NCI-H2107 treated with DMSO at 0.1 percent for 48 hours (cell line): Measurements from ENCODE around the gene FARSB.
"Not testable (repeated sequence)": the region's sequence is repeated elsewhere in the genome, so short reads cannot be mapped to it uniquely, and the experiment has no call there.

Source experiments
- DNase-seq: peaks from one replicate; lab custom pipeline; 2025; ENCODE audit not compliant: unreplicated experiment; lab: John Stamatoyannopoulos, UW

The FARSB gene

DNA sequence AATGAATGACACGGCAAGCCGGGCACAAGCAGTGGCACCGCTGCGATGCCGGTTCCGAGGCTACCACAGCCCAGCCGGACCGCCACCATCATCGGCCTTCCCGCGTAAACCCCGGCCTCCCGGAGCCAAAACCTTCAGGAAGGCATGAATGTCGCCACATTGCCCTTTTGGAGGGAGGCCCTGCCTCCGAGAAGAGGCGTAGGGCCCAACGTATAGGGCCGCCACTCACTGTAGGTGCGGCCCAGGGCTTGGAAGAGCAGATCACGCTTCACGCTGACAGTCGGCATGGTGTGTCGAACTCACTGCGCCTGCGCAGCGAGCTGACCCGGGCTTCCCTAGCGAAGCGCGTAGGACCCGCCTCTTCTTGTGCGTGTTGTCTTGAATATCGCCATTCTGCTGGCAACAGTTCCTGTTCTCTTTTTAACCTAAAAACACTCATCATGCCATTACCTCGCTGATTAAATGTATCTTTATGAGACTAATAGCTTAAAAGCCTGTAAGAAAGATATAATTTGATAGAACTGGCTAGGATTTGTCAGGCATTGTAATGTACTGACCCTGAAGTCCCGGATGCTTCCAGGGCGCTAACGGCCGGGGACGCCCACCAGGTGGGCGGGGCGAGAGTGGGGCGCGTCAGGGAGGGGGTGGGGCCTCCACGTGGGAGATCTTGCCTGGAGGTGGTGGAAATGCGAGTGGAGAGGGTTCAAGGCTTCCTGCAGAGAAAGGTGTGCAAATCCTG lies at the start of gene FARSB:
Gene FARSB, minus strand, starts transcription at position 306 of the 739 bp plus-strand sequence. Its CDS starts 19 bp downstream, at position 287.
- DNase-seq = peak; percentile 96

- no peak for DNase-seq
These were observed 48.0 kb upstream of the FARSB start for GRCh38 chr2:222703886-222704285.

- DNase-seq = no peak
These were observed 47.2 kb upstream of the FARSB start for GRCh38 chr2:222703091-222703490.

GRCh38 chr2:222701721-222702131 lies 45.8 kb upstream of the FARSB start:
- DNase-seq = peak; percentile 27

GRCh38 chr2:222701233-222701632 lies 45.3 kb upstream of the FARSB start:
- no peak for DNase-seq

DNA sequence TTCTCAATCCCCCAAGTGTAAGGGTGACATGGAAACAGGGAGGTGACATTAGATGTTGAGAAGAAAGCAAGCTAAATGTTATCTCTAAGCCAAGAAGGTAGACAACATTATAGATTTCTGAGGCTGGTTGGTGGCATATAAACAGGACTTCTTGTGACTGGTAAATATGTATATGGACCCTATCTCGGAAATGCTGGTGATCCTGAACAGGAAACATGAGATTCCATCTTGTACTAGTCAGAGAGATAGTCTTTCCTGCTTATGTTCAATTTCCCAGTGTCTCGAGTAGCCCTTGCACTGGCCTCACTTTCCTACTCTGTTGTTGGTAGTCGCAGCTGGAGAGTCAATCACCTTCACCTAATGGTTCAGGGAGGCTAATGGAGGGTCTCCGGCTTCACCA lies 42.4 kb upstream of the FARSB start:
- no peak for DNase-seq

- no peak for DNase-seq
These were observed 37.9 kb upstream of the FARSB start for GRCh38 chr2:222693837-222694236.

DNA sequence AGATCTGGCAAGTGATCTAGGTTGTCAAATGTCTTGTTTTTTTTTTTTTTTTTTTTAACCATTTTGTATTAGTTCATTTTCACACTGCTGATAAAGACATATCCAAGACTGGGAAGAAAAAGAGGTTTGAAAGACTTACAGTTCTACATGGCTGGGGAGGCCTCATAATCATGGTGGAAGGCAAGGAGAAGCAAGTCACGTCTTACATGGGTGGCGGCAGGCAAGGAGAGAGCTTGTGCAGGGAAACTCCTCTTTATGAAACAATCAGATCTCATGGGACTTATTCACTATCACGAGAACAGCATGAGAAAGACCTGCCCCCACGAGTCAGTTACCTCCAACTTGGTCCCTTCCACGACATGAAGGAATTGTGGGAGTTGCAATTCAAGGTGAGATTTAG lies 37.5 kb upstream of the FARSB start:
- not testable (repeated sequence) for DNase-seq

DNA sequence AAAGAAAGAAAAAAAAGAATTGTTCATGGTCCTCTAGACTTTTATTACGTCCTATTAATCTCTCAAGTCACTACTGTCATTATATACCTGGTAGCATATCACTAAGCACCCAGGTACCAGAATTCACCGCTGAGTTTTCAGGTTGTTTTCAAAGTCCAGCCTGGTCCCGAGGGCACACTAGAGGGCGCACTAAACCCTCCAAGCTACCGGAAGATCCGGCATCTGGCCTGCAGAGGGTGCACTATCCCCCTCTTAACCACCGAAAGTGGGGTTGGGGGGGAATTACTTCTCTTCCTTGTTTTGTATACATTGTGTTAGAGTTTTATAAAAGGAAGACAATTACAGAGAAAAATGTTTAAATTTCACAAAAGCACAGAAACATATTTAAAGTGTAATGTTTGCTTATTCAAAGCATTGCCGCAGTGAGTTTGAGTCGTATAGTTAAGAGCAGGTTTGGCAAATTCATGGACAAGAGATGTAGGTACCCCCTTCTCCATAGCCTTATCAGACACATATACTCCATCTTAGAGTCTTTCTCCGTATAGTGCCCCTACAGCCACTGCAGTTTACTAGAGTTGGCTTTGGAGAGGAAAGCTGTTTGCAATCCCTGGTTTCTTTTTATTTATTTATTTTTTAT lies 34.8 kb upstream of the FARSB start:
- peak; percentile 68 for DNase-seq

DNA sequence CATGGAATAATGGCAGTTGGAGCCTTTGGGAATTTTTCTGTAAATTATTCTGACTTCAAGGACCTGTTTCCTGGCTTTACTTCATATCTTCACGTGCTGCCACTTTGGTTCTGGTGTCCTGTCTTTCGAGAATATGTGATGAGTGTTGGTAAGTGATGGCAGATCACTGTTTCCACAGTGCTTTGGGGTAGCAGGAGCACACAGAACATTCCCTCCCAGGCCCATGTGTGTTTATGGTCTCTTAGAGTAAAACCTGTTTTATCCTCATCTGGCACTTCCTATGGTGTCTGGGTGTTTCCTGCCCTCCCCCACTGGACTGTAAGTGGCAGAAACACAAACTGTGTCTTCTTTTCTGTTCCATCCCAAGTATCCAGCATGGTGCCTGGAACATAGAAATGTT lies 33.4 kb upstream of the FARSB start:
- DNase-seq = no peak

- DNase-seq = no peak
These were observed 33.0 kb upstream of the FARSB start for GRCh38 chr2:222688917-222689316.

GRCh38 chr2:222686086-222686750 lies 30.3 kb upstream of the FARSB start:
- DNase-seq = no peak

DNA sequence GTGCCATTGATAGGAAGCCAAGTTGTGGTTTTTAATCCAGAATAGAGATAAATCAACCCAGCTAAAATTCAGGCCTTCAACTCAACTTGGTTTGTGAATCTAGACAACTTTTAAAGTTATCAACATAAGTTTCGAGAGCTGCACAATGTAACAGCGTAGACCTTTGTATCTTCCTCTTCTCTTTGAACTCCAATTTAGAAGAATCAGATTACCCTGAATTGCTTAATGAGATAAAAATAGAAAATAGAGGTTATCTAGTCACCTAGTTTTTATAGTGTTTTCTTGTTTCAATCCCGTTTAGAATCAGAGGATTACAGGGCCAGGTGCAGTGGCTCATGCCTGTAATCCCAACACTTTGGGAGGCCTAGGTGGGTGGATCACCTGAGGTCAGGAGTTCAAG lies 27.9 kb upstream of the FARSB start:
- no peak for DNase-seq

DNA sequence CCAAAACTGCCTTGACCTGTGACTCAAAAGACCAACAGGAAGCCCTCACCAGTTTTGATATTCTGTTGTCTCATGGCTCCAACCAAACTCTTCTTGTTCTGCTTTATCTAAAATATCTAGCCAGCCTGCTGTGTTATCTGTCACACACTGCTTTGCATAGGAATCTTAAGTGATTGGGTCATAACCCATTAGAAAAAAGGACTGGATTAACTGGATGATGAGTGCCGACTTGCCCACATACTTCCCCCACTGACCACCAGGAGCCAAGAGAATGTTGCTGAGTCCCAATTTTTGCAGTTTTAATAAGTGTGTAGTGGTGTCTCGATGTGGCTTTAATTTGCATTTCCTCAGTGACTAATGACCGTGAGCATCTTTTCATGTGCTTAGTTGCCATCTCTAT lies 22.1 kb upstream of the FARSB start:
- DNase-seq = no peak

DNA sequence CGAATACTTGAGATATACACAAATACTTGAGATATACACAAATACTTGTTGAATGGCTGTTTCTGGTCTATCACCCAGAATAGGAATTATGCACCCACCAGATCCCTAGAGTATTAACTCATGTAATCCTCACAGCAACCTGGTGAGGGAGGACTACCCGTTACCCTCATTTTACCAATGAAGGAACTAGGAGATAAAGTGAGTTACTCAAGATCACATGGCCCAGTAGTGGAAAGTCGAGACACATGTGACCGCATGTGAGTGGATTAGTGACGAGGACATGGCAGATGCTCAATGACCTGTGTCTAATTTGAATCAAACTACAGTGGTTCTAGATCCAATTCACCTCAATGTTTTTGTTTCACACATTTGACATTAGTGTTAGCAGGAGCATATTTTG lies 18.0 kb upstream of the FARSB start:
- no peak for DNase-seq

- DNase-seq = no peak
These were observed 17.4 kb upstream of the FARSB start for GRCh38 chr2:222673273-222673672.

- no peak for DNase-seq
These were observed 16.1 kb upstream of the FARSB start for GRCh38 chr2:222672068-222672401.

DNA sequence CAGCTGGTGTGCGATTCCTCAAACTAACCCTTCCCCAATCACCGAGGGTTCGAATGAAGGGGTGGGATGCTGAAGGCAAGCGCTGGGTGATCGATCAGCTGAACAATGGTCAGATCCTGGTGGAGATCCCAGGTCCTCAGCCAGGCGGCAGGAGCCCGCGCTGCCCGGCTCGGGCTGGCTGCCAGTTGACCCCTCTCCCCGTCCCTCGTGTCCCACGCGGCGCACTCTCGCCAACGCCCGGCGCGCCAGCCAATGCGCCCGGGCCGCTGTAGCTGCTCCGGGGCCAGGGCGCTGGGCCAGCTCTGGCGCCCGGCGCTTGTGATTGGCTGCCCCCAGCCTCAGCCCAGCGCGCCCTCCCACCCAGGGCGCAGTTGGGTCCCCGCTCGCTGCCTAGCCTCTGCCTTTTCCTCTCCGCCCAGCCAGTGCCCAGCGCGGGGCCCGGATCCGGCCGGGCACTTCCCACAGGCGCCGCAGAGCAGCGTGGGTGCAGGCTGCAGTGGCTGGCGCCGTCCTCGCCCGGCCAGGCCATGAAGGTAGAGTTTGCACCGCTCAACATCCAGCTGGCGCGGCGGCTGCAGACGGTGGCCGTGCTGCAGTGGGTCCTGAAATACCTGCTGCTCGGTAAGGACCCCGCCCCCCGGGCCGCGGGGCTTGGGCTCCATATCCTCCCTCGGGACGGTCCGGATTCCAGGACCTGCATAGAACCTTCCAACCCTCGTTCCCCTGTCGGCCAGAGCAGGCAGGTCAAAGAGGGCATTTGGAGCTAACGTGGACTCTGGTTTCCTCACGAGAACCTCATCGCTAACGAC lies 15.6 kb upstream of the FARSB start, which contains the start of gene MOGAT1:
Gene MOGAT1, plus strand, starts transcription at position 400 of the 809 bp plus-strand sequence. Its CDS starts 128 bp downstream, at position 528.
- no peak for DNase-seq

- DNase-seq = no peak
These were observed 14.5 kb upstream of the FARSB start for GRCh38 chr2:222670191-222671038.

- DNase-seq = no peak
These were observed 13.5 kb upstream of the FARSB start for GRCh38 chr2:222669353-222669752.
